ENCODE results near the gene YIPF2. TPM values are rescaled to one million over a fixed set of nuclear protein-coding genes. Genes with fewer than 3 reads are reported as not detected.

Gene YIPF2
- total and polyA plus RNA-seq, 2 of the 4 experiments (the other 2 are of a cell fraction) = 61.5 to 78.0 TPM

GRCh38 chr19:10966809-10967208 lies 38.4 kb upstream of the YIPF2 start:
- CTCF ChIA-PET = no interaction called here
- Histone ChIP-seq H3K9me3 (ENCODE audit: control insufficient read depth, insufficient read depth, low read length) (no peaks in the 10 kb centered on the region), H2BK20ac (ENCODE audit: low read depth, low read length) (no peak overlapping the region), H3K9me1 (ENCODE audit: insufficient read depth, low read length) (peaks cover 25% of the 10 kb centered on the region), H3K4ac (ENCODE audit: low read depth, low read length) (no peak overlapping the region), H3K4me3 (ENCODE audit: insufficient read depth, low read depth, low read length) (no peak overlapping the region), H3K23ac (ENCODE audit: low read depth, low read length) (no peak overlapping the region), H4K8ac (ENCODE audit: low read depth in 2 of 2, low read length in 2 of 2) (no peak overlapping the region), H3K27ac (ENCODE audit: insufficient read depth, low read length) (no peak overlapping the region), H3K4me2 (ENCODE audit: low read depth, low read length) (no peak overlapping the region), H2BK120ac (ENCODE audit: low read depth, low read length) (no peak overlapping the region), H4K5ac (ENCODE audit: low read depth, low read length) (no peak overlapping the region), H3K27me3 (ENCODE audit: control insufficient read depth, insufficient read depth, low read length) (no peaks in the 10 kb centered on the region), H2BK5ac (ENCODE audit: low read depth, low read length, poor library complexity, severe bottlenecking) (no peak overlapping the region), H2AFZ (replicated peaks; ENCODE audit: low read length, poor library complexity) (no peak overlapping the region), H3K79me1 (ENCODE audit: low read depth in 1 of 2, low read length in 2 of 2) (peaks cover 0 to 64% of the 10 kb centered on the region in 2 experiments; a peak in 3 of 4 replicates), H2AK5ac (ENCODE audit: low read depth, low read length) (no peak overlapping the region), H3K36me3 (ENCODE audit: control insufficient read depth, insufficient read depth, low read length) (no peaks in the 10 kb centered on the region), H2AK9ac (replicated peaks; ENCODE audit: low read depth, low read length, poor library complexity) (no peak overlapping the region), H3K18ac (ENCODE audit: low read depth, low read length) (no peak overlapping the region), H3K14ac (replicated peaks; ENCODE audit: low read depth, low read length) (no peak overlapping the region), H3K9ac (ENCODE audit: low read depth, low read length) (no peak overlapping the region), H3K4me1 (ENCODE audit: control insufficient read depth, insufficient read depth, low read length) (peaks cover 9% of the 10 kb centered on the region), H4K91ac (ENCODE audit: insufficient read depth, low read depth, low read length) (no peak overlapping the region), H3K56ac (ENCODE audit: extremely low read depth, insufficient read depth, low read length) (no peak overlapping the region), H2BK15ac (ENCODE audit: low read depth, low read length) (no peak overlapping the region), H4K20me1 (ENCODE audit: insufficient read depth, low read length) (peaks cover 87% of the 10 kb centered on the region)
- POLR2A ChIA-PET (ENCODE audit: unreplicated experiment) = no interaction called here
- in situ Hi-C loops (cut with MboI; ENCODE audit: low sequenced_read_pairs) = no loop called here
- no peak for TF ChIP-seq MAZ (IDR thresholded peaks at IDR 0.05; ENCODE audit: borderline replicate concordance, low read depth, low read length)
- TF ChIP-seq RAD21 (IDR thresholded peaks at IDR 0.05; ENCODE audit: low read length) = no peak
- no peak for TF ChIP-seq USF2 (IDR thresholded peaks at IDR 0.05; ENCODE audit: low read depth, low read length)
- no peak for TF ChIP-seq CTCF (conservative IDR thresholded peaks at IDR 0.05; ENCODE audit: low read depth, low read length)
- no peak for TF ChIP-seq ELK1 (IDR thresholded peaks at IDR 0.05; ENCODE audit: borderline replicate concordance, low read depth, low read length)
- no peak for TF ChIP-seq SMC3 (IDR thresholded peaks at IDR 0.05; ENCODE audit: low read depth, low read length)
- no peak for TF ChIP-seq MXI1 (IDR thresholded peaks at IDR 0.05; ENCODE audit: borderline replicate concordance, low read depth, low read length)
- no peak for TF ChIP-seq FOS (IDR thresholded peaks at IDR 0.05; ENCODE audit: low read depth, low read length)
- no peak for TF ChIP-seq CEBPB (IDR thresholded peaks at IDR 0.05; ENCODE audit: low read depth, low read length)
- no peak for TF ChIP-seq NFE2L2 (IDR thresholded peaks at IDR 0.05; ENCODE audit: low read depth, low read length)
- BruUV-seq (replicated peaks) = no TSS peak
- ATAC-seq (ENCODE audit: low read depth) (no peak), DNase-seq (no peak)
- dilution Hi-C loops (cut with HindIII; ENCODE audit: low sequenced_read_pairs, unreplicated experiment) = no loop called here
- 92% methylated on average over 6 of the region's 8 CpGs; no CpG with 5 or more reads in 1 of the 2 experiments for WGBS, 2 experiments (ENCODE audit: extremely low coverage in 2 of 2, insufficient read length in 1 of 2)
- intact Hi-C loops (cut with micrococcal nuclease) = no loop called here
